HG02840 (cell line): ENCODE measurements around the gene SUN5.
"Not testable (repeated sequence)": the region's sequence is repeated elsewhere in the genome, so short reads cannot be mapped to it uniquely, and the experiment has no call there.

Experiments
- ATAC-seq: cut with Tn5 transposase; IDR thresholded peaks from one replicate; pipeline ENCODE4 v1.9.1; 2021; ENCODE audit warnings: mild to moderate bottlenecking, moderate library complexity, moderate number of reproducible peaks; ENCODE audit not compliant: unreplicated experiment, low FRiP score

SUN5 gene

GRCh38 chr20:32979201-32979998 lies 24.8 kb downstream of the SUN5 start:
- no peak for ATAC-seq

DNA sequence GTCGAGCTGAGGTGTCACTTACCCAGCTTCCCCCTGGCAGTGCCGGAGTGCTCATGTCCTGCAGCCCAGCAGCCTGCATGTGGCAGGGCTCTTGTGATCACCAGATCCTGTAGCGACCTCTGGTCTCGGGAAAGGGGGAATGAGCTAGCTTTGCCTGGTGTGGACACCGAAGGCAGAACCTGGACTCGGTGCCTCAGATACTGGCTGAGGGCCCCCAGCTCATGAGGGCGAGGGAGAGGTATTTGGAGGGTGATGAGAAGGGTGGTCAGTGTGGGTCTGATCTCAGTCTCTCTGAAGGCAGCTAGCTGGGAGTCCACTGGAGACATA lies 26.3 kb downstream of the SUN5 start:
- no peak for ATAC-seq

DNA sequence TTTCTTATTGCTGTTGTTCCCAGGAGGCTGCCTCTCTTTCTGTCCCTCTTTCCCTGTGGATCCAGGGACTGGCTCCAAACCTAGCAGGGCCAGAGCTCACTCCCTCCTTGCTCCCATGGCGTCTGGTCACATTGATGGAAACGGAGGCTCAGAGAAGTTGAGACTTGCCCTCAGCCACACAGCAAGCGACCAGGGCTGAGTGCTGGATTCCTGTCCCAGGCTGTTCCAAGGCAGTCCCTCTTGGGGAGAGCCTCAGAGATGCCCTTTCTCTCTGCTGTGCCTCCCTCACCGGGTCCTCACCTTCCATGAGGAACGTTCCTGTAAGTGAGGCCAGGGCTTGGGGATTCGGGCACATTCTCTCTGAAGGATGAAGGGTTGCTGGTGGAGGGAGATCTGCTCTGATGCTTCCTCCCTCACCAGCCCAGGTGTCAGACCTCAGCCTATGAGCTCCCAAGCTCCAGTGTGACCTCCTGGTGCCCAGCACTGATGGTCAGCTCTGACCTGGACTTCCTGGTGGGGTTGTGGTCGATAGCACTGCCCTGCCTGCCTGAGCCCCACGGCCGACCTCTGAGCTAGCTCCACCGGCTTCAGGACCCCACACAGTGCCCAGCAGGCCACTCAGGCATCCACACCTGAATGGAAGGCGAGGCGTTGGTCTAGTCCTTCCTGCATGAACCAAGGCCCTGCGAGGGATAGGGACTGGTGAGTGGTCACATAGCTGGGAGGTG lies 26.8 kb downstream of the SUN5 start:
- no peak for ATAC-seq

- no peak for ATAC-seq
These were observed 27.5 kb downstream of the SUN5 start for GRCh38 chr20:32976746-32977145.

DNA sequence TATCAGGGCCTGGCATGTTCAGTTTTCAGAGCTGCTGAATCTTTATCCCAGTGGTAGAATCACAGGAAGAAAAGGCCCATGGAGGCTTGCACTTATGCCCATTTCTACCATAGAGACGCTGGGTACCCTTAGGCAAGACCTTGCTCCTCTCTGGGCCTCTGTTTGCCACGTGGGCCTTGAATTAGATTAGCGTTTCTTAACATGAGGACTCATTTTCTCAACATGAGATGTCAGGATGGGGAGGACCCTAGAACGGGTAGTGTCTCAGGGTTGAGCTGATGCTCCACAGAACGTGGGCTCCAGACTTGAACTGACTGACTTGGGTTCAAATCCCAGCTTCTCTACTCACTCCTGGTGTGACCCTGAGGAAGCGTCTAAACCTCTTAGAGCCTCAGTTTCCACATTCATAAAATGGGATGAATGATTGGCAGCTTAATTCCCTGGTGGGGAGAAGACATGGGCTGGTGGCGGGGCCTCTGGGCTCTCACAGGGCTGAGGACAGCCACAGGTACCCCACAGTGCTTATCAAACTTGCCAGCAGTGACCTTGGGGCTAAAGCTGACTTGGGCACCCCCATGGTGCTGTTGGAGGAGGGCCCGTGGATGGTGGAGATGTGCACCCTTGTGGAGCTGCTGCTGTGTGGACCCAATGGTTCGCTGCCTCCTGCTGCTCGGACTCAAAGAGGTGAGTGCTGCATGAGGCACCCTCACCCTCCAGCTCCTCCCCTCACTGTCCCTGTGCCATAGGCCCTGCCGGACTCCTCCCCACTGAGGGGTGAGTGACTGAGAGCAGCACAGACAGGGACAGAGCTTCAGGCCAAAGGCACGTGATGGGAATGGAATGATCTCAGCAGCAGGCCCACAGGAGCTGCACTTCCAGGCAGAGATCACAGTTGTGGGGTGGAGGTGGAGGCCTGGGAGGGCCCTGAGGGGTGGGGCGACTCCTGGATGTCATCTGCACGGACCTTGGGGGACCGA lies 28.2 kb downstream of the SUN5 start:
- ATAC-seq, result no peak

DNA sequence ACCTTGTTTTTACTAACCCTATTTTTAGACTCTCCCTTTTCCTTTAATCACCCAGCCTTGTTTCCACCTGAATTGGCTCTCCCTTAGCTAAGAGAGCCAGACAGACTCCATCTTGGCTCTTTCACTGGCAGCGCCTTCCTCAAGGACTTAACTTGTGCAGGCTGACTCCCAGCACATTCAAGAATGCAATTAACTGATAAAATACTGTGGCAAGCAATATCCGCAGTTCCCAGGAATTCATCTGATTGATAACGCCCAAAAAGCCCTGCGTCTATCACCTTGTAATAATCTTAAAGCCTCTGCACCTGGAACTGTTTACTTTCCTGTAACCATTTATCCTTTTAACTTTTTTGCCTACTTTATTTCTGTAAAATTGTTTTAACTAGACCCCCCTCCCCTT lies 29.1 kb downstream of the SUN5 start:
- not testable (repeated sequence) for ATAC-seq

DNA sequence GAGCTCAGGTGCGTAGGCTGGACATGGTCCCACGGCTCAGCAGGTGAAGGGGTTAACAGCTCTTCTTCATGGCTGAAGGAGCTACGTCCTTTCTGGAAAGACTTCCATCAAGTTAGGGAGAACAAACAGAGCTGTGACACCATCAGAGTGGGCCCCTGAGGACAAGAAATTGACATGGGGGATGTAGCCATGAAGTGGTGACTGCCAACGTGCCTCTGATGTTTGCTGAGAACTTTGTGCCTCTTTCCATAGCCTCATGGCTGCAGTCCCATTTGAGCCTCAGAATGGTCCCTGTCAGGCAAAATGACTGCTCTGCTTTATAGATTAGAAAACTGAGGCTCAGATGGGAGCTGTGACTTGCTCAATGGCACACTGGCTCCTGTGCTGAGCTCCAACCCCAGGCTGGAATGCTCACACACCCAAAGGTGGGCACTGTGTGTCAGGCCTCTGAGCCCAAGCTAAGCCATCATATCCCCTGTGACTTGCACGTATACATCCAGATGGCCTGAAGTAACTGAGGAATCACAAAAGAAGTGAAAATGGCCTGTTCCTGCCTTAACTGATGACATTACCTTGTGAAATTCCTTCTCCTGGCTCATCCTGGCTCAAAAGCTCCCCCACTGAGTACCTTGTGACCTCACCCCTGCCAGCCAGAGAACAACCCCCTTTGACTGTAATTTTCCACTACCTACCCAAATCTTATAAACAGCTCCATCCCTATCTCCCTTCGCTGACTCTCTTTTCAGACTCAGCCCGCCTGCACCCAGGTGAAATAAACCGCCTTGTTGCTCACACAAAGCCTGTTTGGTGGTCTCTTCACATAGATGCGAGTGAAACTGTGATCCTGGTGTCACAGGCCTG lies 29.8 kb downstream of the SUN5 start:
- ATAC-seq, result not testable (repeated sequence)

DNA sequence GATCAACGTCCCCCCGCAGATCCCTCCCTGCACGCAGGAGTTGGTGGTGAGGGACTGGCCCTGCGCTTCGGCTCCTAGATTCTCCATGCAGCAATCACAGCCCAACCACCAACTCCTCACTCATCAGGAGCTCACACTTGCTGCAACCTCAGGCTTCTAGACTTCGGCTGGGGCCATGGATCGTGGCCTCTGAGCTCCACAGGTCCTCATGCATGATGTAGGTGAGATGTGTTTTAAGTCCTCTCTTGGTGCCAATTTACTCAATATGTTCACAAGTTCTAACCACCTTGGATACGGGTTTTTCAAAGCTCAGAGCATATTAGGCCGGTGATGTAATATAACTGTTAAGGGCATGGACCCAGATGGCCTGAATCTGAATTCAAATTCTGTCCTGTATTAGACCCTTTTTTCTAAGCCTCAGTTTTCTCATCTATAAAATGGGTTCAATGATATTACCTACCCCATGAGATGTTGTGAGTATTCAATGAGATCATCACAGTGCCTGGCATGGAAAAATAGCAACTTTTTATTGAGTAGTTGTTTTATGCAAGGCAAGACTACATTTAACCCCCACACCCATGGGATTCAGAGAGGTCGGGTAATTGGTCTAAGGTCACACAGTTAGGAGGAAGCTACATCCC lies 31.0 kb downstream of the SUN5 start:
- ATAC-seq, result no peak

GRCh38 chr20:32972181-32973076 lies 31.8 kb downstream of the SUN5 start:
- peak; percentile 83 for ATAC-seq

GRCh38 chr20:32971703-32972161 lies 32.5 kb downstream of the SUN5 start:
- ATAC-seq, result peak; percentile 23

GRCh38 chr20:32970973-32971300 lies 33.3 kb downstream of the SUN5 start:
- no peak for ATAC-seq

- ATAC-seq, result no peak
These were observed 33.9 kb downstream of the SUN5 start for GRCh38 chr20:32970115-32970972.

DNA sequence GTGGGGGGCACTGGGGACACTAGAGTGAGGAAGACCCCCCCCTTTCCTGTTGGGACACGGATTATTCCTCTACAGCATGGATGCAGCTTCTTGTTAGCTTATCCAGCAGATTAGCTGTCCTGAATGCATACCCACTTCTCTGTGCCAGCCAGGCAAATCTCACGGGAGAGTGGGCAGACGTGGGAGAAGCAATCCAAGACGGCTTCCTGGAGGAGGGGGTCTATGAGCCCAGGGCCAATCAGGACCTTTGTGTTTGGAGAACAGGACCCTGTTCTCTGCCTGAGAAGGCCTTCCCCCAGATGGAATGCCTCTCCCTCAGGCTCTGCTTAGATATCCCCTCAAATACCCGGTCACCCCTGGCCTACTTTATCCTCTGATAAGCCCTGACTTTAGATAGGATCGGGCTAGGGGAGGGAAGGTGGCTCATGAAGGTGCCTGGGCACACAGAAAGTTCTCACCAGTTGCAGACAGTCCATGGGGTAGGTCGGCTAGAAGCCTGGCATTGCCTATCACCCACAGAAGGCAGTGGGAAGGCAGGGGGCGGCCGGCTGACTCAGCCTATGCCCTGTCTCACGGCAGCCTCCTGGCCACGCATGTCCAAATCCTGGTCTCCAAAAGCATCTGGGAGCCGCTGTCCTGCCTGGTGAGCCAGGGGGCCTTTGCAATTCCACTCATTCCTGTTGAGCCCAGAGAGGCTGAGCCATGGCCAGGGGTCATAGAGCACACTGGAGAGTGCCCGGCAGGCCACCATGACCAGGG lies 34.7 kb downstream of the SUN5 start:
- ATAC-seq, result no peak

GRCh38 chr20:32968478-32969241 lies 35.6 kb downstream of the SUN5 start:
- ATAC-seq, result no peak

GRCh38 chr20:32967961-32968457 lies 36.2 kb downstream of the SUN5 start:
- ATAC-seq, result no peak
